ENCODE measurements around the gene LGSN.
"Not testable (repeated sequence)": the region's sequence is repeated elsewhere in the genome, so short reads cannot be mapped to it uniquely, and the experiment has no call there.

Gene LGSN

GRCh38 chr6:63319939-63320338 is at the start of gene LGSN:
Gene LGSN (minus strand): TSS chr6:63319983. CDS start chr6:63319943, 40 bp downstream.
- Histone ChIP-seq H3K9me3 (ENCODE audit: insufficient read depth, low read depth, low read length) (no peaks in the 10 kb centered on the region), H3K4me3 (ENCODE audit: low read length) (no peak within 1 kb of the TSS), H3K27ac (ENCODE audit: low read length) (no peak within 1 kb of the TSS)

GRCh38 chr6:63368347-63368746 is 48.6 kb upstream of the LGSN start:
- Histone ChIP-seq H3K27ac (ENCODE audit: low read length) (no peak overlapping the region), H3K4me3 (ENCODE audit: low read length) (no peak overlapping the region), H3K9ac (ENCODE audit: low read depth, low read length) (no peak overlapping the region), H3K9me3 (ENCODE audit: insufficient read depth, low read depth, low read length) (no peaks in the 10 kb centered on the region), H3K27me3 (ENCODE audit: insufficient read depth, low read length) (no peaks in the 10 kb centered on the region), H3K4me1 (ENCODE audit: insufficient read depth, low read length) (no peaks in the 10 kb centered on the region; the same call in 1 of the 2 replicates), H3K36me3 (ENCODE audit: insufficient read depth, low read depth, low read length) (no peaks in the 10 kb centered on the region)

More at GRCh38 chr6:63319939-63320338, at the start of gene LGSN:
- peaks cover 4% of the 10 kb centered on the region for H3K4me1 ChIP-seq (ENCODE audit: insufficient read depth, low read length)
- H3K9ac ChIP-seq (ENCODE audit: low read depth, low read length): no peak within 1 kb of the TSS
- H3K36me3 ChIP-seq (ENCODE audit: insufficient read depth, low read depth, low read length): no peaks in the 10 kb centered on the region
- H3K27me3 ChIP-seq (ENCODE audit: insufficient read depth, low read length): no peaks in the 10 kb centered on the region

GRCh38 chr6:63362500-63363120 is 42.8 kb upstream of the LGSN start:
- not testable (repeated sequence) for H3K4me1 ChIP-seq (ENCODE audit: insufficient read depth, low read length); H3K27ac ChIP-seq (ENCODE audit: low read length); H3K9ac ChIP-seq (ENCODE audit: low read depth, low read length); H3K36me3 ChIP-seq (ENCODE audit: insufficient read depth, low read depth, low read length); H3K4me3 ChIP-seq (ENCODE audit: low read length); H3K27me3 ChIP-seq (ENCODE audit: insufficient read depth, low read length)
- peaks cover 16% of the 10 kb centered on the region for H3K9me3 ChIP-seq (ENCODE audit: insufficient read depth, low read depth, low read length)

- not testable (repeated sequence) for H3K27ac ChIP-seq (ENCODE audit: low read length); H3K4me3 ChIP-seq (ENCODE audit: low read length)
Measured at GRCh38 chr6:63357384-63357783, 37.6 kb upstream of the LGSN start.

GRCh38 chr6:63355632-63356031 is 35.8 kb upstream of the LGSN start:
- Histone ChIP-seq H3K4me3 (ENCODE audit: low read length) (no peak overlapping the region), H3K27ac (ENCODE audit: low read length) (no peak overlapping the region), H3K27me3 (ENCODE audit: insufficient read depth, low read length) (no peaks in the 10 kb centered on the region), H3K9ac (ENCODE audit: low read depth, low read length) (no peak overlapping the region), H3K9me3 (ENCODE audit: insufficient read depth, low read depth, low read length) (no peaks in the 10 kb centered on the region), H3K36me3 (ENCODE audit: insufficient read depth, low read depth, low read length) (no peaks in the 10 kb centered on the region), H3K4me1 (ENCODE audit: insufficient read depth, low read length) (no peaks in the 10 kb centered on the region)

More at GRCh38 chr6:63357384-63357783, 37.6 kb upstream of the LGSN start:
- H3K9me3 ChIP-seq (ENCODE audit: insufficient read depth, low read depth, low read length): peaks cover 15% of the 10 kb centered on the region
- H3K27me3 ChIP-seq (ENCODE audit: insufficient read depth, low read length); H3K9ac ChIP-seq (ENCODE audit: low read depth, low read length); H3K36me3 ChIP-seq (ENCODE audit: insufficient read depth, low read depth, low read length); H3K4me1 ChIP-seq (ENCODE audit: insufficient read depth, low read length): not testable (repeated sequence)

- Histone ChIP-seq H3K4me1 (ENCODE audit: insufficient read depth, low read length) (no peaks in the 10 kb centered on the region), H3K27ac (ENCODE audit: low read length) (no peak overlapping the region), H3K27me3 (ENCODE audit: insufficient read depth, low read length) (no peaks in the 10 kb centered on the region), H3K4me3 (ENCODE audit: low read length) (no peak overlapping the region), H3K9me3 (ENCODE audit: insufficient read depth, low read depth, low read length) (no peaks in the 10 kb centered on the region), H3K36me3 (ENCODE audit: insufficient read depth, low read depth, low read length) (no peaks in the 10 kb centered on the region), H3K9ac (ENCODE audit: low read depth, low read length) (no peak overlapping the region)
Measured at GRCh38 chr6:63353286-63353630, 33.5 kb upstream of the LGSN start.

- H3K27ac ChIP-seq (ENCODE audit: low read length): no peak overlapping the region
- no peak overlapping the region for H3K9ac ChIP-seq (ENCODE audit: low read depth, low read length)
- no peaks in the 10 kb centered on the region for H3K36me3 ChIP-seq (ENCODE audit: insufficient read depth, low read depth, low read length)
- H3K27me3 ChIP-seq (ENCODE audit: insufficient read depth, low read length): no peaks in the 10 kb centered on the region
- no peak overlapping the region for H3K4me3 ChIP-seq (ENCODE audit: low read length)
- H3K4me1 ChIP-seq (ENCODE audit: insufficient read depth, low read length): no peaks in the 10 kb centered on the region
- no peaks in the 10 kb centered on the region for H3K9me3 ChIP-seq (ENCODE audit: insufficient read depth, low read depth, low read length)
Measured at GRCh38 chr6:63352544-63353285, 32.9 kb upstream of the LGSN start.

- H3K36me3 ChIP-seq (ENCODE audit: insufficient read depth, low read depth, low read length): no peaks in the 10 kb centered on the region
- no peak overlapping the region for H3K9ac ChIP-seq (ENCODE audit: low read depth, low read length)
- H3K27ac ChIP-seq (ENCODE audit: low read length): no peak overlapping the region
- no peaks in the 10 kb centered on the region for H3K27me3 ChIP-seq (ENCODE audit: insufficient read depth, low read length)
- no peak overlapping the region for H3K4me3 ChIP-seq (ENCODE audit: low read length)
- H3K4me1 ChIP-seq (ENCODE audit: insufficient read depth, low read length): no peaks in the 10 kb centered on the region
- H3K9me3 ChIP-seq (ENCODE audit: insufficient read depth, low read depth, low read length): no peaks in the 10 kb centered on the region
Measured at GRCh38 chr6:63352069-63352543, 32.3 kb upstream of the LGSN start.

- Histone ChIP-seq H3K9me3 (ENCODE audit: insufficient read depth, low read depth, low read length) (no peaks in the 10 kb centered on the region), H3K36me3 (ENCODE audit: insufficient read depth, low read depth, low read length) (no peaks in the 10 kb centered on the region), H3K4me3 (ENCODE audit: low read length) (no peak overlapping the region), H3K27ac (ENCODE audit: low read length) (no peak overlapping the region), H3K4me1 (ENCODE audit: insufficient read depth, low read length) (no peaks in the 10 kb centered on the region), H3K9ac (ENCODE audit: low read depth, low read length) (no peak overlapping the region), H3K27me3 (ENCODE audit: insufficient read depth, low read length) (no peaks in the 10 kb centered on the region)
Measured at GRCh38 chr6:63349401-63349800, 29.6 kb upstream of the LGSN start.

GRCh38 chr6:63348836-63349235 is 29.1 kb upstream of the LGSN start:
- Histone ChIP-seq H3K4me3 (ENCODE audit: low read length) (no peak overlapping the region), H3K36me3 (ENCODE audit: insufficient read depth, low read depth, low read length) (no peaks in the 10 kb centered on the region), H3K27ac (ENCODE audit: low read length) (no peak overlapping the region), H3K27me3 (ENCODE audit: insufficient read depth, low read length) (no peaks in the 10 kb centered on the region), H3K9me3 (ENCODE audit: insufficient read depth, low read depth, low read length) (no peaks in the 10 kb centered on the region), H3K4me1 (ENCODE audit: insufficient read depth, low read length) (no peaks in the 10 kb centered on the region), H3K9ac (ENCODE audit: low read depth, low read length) (no peak overlapping the region)

GRCh38 chr6:63347599-63347998 is 27.8 kb upstream of the LGSN start:
- no peaks in the 10 kb centered on the region for H3K9me3 ChIP-seq (ENCODE audit: insufficient read depth, low read depth, low read length)
- no peaks in the 10 kb centered on the region for H3K4me1 ChIP-seq (ENCODE audit: insufficient read depth, low read length)
- no peak overlapping the region for H3K27ac ChIP-seq (ENCODE audit: low read length)
- H3K36me3 ChIP-seq (ENCODE audit: insufficient read depth, low read depth, low read length): no peaks in the 10 kb centered on the region
- H3K4me3 ChIP-seq (ENCODE audit: low read length): no peak overlapping the region
- no peak overlapping the region for H3K9ac ChIP-seq (ENCODE audit: low read depth, low read length)
- H3K27me3 ChIP-seq (ENCODE audit: insufficient read depth, low read length): no peaks in the 10 kb centered on the region

GRCh38 chr6:63346217-63346835 is 26.5 kb upstream of the LGSN start:
- Histone ChIP-seq H3K4me1 (ENCODE audit: insufficient read depth, low read length) (no peaks in the 10 kb centered on the region), H3K27ac (ENCODE audit: low read length) (no peak overlapping the region)

More at GRCh38 chr6:63346217-63346835, 26.5 kb upstream of the LGSN start:
- Histone ChIP-seq H3K27me3 (ENCODE audit: insufficient read depth, low read length) (no peaks in the 10 kb centered on the region), H3K4me3 (ENCODE audit: low read length) (no peak overlapping the region), H3K9ac (ENCODE audit: low read depth, low read length) (no peak overlapping the region), H3K36me3 (ENCODE audit: insufficient read depth, low read depth, low read length) (no peaks in the 10 kb centered on the region), H3K9me3 (ENCODE audit: insufficient read depth, low read depth, low read length) (no peaks in the 10 kb centered on the region)
